NOMO-1 treated with dmso at 0.1 percent for 144 hours (cell line): ENCODE measurements around the gene ZNF768.
"Not testable (repeated sequence)": the region's sequence is repeated elsewhere in the genome, so short reads cannot be mapped to it uniquely, and the experiment has no call there.

Experiments
- DNase-seq: peaks from one replicate; lab custom pipeline; 2025; ENCODE audit not compliant: unreplicated experiment; lab: John Stamatoyannopoulos, UW

The ZNF768 gene

DNA sequence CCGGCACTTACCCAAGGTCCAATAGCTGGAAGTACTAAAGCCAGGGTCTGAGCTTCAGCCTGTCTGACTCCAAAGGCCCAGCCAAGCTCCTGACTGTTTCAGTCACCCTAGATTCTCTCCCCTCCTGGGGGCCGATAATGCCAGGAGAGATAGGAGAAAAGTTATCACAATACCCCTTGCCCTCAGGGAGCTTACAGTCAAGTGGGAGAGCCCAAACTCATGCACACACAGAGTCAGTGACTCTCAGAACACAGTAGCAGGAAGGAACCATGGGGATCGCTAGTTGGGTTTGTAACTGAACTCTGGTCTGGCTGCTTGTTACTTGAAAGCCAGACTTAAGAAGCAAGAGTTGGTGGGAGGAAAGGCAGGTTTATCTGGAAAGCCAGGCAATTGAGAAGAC, 14.9 kb downstream of the ZNF768 start:
- no peak for DNase-seq

DNA sequence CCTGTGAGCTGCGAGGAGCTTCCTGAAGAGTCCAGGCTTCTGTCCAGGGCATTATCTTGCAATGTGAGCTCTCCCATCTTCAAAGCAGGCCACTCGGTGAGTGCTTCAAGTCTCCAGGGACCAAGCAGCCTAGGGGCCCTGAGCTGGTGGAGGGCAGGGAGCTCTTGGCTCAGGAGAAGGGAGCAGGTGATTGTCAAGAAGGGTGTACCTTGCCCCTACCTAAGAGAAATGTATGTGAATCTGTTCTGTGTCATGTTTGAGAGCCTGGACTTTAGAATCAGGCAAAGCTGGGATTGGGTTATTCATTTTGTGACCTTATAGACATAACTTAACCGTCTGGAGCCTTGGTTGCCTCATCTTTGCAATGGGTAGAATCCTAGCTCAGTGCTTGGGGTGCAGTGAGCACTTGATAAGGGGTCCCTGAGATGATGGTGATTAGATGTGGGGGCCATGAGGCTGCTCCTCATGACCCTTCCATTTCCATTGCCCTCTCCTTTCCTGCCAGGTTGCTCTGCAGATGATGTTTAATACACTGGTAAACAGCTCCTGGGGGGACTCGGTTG, 15.9 kb downstream of the ZNF768 start:
- no peak for DNase-seq

DNA sequence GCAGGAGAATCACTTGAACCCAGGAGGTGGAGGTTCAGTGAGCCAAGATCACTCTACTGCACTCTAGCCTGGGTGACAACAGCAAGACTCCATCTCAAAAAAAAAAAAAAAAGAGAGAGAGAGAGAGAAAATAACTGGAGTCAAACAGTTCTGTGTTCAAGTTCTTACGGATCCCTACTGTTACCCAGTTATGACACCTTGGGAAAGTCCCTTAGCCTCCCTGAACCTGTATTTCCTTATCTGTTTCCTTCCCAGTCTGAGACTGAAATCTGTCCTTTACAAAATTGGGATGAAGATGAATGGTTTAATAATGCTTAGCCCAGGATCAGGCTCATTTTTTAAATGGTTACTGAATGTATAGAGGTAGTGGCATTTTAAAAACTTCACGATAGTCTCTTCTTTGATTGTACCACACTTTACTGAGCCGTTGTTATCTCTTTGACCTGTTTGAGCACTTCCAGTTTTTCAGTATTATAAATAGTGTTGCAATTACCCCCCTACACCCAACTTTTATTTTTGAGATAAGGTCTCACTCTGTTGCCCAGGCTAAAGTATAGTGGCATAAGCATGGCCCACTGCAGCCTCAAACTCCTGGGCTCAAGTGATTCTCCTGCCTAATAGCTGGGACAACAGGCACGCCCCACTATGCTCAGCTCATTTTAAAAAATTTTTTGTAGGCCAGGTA, 17.1 kb downstream of the ZNF768 start:
- no peak for DNase-seq

DNA sequence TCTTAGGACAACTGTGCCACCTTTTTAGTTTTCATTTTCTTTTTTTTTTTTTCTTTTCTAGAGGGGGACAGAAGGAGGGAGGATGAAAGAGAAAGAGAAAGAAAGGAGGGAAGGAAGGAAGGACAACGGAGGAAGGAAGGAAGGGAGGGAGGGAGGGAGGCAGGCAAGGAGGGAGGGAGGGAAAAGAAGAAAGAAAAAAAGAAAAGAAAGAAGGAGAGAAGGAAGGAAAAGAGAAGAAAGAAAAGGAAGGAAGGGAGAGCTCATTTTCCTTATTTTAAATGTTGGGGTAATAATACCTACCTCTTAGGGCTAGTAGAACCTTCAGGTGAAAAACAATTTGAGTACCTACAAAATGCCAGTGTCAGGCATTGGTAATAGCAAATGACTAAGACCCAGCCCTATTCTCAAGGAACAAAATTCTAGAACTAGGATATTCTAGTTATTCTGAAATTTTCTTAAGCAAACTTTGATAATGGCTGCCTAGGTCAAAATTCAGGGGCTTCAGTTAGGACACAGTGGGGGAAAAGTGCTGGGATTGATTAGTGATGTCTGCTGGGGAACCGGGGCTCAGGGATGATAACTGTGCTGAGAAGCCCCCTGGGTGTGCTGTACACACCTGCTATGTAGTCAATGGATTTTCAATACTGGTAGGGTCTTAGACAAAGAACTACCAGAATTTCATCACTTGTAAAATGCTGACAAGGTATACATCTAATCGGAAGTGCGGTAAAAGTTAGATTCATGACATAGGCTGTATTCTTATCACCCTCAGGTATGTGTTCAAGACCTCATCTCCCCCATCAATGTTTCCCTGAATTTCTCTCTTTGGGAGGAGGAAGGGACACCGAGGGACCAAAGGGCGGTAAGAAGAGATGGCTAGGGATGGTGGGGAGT, 22.7 kb downstream of the ZNF768 start:
- no peak for DNase-seq

DNA sequence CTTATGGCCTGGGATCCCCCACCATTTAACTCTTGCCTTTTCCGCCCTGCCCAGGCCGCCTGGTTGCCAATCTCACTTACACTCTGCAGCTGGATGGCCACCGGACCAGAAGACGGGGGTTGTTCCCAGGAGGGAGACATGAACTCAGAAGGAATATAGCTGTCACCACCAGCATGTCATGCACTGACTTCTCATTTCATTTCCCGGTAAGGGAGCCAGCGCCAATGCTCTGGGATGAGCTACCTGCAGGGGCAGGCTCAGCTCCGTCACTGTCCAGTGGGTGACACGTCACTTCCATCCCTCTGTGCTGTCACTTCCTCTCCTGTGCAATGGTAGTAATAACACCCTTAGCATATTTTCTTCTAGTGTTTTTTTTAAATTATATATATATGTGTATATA, 27.1 kb downstream of the ZNF768 start:
- DNase-seq: no peak

DNA sequence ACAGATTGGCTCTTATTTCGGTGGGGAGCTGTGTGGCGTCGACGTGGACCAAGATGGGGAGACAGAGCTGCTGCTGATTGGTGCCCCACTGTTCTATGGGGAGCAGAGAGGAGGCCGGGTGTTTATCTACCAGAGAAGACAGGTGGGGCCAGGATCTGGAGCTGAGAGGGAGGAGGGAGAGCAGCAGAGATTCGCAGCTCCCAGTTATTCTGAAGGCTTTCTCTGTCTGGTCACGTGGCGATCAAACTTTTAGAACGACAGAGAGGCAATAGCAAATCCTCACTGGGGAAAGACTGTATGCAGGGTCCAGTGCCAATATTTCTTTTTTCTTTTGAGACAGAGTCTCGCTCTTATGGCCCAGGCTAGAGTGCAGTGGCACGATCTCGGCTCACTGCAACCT, 31.7 kb downstream of the ZNF768 start:
- no peak for DNase-seq

DNA sequence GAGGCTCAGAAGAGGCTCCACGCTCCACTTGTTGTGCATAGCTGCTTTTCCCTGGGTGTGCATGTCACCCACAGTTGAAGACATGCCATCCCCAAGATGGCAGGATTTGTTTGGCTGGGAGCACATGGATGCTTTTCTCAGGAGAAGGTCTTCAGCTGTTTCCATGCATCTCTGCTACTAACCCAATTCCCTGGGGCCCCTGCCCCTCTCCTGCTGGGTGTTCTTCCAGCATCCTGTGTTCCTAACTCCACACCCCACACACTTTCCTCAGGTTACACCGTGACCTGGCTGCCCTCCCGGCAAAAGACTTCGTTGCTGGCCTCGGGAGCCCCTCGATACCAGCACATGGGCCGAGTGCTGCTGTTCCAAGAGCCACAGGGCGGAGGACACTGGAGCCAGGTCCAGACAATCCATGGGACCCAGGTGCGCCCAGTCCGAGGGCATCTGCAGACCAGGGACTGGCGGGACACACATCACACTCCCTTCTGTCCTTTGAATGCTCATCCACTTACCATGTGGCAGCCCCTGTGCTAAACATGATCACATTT, 32.4 kb downstream of the ZNF768 start:
- no peak for DNase-seq

DNA sequence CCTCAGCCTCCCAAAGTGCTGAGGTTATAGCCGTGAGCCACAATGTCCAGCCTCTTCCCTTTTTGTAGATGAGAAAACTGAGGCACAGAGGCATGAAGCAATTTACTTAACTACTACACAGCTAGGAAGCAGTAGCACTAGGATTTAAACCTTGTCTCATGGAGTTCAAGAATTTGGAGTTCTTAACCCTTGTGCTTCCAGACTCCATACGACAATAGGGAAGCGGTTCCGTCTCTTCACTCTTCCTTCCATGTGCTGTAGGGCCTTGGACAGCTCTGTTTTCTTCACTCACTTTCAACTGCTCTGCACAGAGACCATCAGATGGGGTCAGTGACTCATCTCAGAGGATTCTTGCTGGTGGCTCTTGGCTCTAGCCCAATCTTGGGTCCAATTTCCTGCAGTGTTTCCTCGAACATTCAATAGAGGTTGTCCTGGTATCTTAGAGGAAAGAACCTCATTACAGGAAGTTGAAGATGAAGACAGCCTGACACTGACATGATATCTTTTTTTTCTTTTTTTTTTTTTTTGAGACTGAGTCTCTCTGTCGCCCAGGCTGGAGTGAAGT, 34.5 kb downstream of the ZNF768 start:
- no peak for DNase-seq

DNA sequence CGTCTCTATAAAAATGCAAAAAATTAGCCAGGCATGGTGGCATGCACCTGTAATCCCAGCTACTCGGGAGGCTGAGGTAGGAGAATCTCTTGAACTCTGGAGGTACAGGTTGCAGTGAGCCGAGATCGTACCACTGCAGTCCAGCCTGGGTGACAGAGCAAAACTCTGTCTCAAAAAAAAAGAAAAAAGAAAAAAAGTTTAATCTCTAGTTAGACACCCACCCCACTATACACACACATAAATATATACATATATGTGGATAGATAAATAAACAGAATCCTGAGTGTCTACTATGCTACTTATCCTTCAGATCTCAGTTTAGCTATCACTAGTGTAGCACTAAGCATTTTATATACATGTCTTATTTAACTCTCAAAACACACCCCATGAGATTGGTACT, 35.1 kb downstream of the ZNF768 start:
- no peak for DNase-seq

DNA sequence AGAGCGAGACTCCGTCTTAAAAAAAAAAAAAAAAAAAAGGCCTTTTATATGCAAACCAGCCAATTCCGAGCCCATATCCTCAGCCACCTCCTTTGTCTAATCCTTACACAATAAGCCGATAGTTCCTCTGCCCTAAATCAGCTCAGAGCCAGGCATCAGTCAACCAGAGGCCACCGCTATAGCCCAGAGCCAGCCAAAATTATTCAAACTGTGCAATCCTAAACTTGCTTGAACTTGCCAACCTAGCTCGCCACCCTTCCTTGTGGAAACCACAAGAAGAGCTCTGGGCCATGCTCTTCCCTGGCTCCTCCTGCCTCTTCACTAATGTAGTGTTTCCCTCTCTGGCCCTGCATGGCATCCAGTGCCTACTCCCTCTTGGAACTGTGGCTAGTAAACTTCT, 36.2 kb downstream of the ZNF768 start:
- no peak for DNase-seq

DNA sequence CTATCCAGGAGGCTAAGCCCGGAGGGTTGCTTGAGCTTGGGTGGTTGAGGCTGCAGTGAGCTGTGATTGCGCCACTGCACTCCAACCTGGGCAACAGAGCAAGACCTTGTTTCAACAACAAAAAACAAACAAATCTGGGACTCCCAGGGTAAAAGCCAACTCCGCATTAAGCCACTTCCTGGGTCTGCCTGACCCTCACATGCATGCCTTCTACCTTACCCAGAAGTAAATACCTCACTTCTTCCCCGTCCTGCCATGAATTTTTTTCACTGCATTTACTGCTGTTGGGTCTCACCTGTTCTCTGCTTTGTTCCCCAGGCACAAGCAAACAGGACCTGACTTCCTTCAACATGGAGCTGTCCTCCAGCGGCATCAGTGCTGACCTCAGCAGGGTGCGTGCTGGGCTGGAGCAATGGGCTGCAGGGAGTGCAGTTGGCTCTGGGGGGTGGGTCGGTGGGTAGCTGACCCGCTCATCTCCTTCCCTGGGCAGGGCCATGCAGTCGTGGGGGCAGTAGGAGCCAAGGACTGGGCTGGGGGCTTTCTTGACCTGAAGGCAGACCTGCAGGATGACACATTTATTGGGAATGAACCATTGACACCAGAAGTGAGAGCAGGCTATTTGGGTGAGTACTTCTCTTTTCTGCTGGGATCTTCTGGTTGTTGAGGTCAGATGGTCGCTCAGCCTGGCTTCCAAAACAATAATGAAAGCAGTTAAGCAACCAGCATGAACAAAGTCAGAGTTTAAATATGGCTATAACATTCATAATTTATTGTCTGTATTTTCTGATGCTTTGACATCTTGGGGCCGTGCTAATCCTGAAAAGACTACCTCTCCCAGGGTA, 37.4 kb downstream of the ZNF768 start:
- no peak for DNase-seq

DNA sequence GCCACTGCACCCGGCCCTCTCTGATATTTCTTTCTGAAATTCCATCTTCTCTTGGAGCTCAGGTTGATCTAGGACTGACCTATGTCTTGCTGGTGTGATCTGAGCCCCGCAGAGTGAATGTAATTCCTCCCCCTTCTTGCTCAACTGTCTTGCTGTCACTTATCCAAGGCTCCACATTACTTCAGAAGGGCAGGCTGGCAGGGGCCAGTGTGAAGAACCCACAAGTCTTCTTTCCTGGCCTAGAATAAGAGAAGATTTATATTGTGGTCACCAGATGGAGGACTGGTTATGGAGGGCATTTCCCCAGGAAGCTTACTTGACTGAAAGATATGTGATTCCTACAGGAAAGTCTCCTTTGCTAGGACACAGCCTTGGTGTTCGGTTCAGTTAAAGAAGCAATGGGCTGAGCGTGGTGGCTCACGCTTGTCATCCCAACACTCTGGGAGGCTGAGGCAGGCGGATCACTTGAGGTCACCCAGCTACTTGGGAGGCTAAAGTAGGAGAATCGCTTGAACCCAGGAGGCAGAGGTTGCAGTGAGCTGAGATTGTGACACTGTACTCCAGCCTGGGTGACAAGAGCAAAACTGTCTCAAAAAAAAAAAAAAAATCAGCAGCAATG, 40.4 kb downstream of the ZNF768 start:
- DNase-seq: no peak

DNA sequence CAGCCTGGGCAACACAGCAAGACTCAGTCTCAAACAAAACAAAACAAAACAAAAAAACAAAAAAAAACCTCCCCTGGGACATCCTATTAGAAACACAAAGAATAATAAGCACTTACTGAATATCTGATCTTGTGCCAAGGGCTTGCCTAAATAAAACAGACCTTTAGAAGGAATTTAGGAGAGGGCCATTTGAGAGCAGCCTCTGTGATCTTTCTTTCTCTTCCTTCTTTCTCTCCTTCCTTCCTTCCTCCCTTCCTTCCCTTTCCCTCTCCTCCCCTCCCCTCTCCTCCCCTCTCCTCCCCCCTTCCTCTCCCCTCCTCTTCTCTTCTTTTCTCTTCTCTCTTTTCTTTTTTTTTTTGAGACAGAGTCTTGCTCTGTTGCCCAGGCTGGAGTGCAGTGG, 41.5 kb downstream of the ZNF768 start:
- DNase-seq: no peak

DNA sequence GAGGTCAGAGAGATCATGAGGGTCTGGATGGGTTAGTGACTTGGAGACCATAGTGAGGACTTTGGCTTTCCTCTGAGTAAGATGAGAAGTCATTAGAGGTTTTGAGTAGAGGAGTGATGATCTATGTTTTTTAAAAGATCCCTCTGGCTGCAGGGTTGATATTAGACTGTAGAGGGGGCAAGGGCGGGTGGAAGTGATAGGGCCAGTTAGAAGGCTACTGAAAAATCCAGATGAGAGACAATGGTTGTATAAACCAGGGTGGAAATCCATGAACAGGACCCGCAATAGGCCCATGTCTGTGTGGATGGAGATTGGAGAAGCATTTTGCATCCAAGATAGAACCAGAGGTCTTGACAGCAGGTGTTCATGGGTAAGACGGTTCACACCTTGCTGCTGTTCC, 44.0 kb downstream of the ZNF768 start:
- DNase-seq: no peak

DNA sequence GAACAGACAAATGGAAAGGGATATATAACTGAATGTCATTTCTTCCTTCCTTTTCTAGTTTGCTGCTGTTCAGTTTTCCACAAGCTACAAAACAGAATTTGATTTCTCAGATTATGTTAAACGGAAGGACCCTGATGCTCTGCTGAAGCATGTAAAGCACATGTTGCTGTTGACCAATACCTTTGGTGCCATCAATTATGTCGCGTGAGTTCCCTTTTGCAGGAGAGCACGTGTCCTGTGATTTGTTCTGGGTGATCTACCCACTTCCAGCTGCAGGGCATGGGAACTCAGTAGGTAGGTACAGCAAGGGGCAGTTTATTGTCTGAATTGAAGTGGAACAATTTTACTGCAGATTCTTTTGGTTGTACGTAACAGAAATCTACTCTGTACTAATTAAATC, 45.0 kb downstream of the ZNF768 start:
- DNase-seq: no peak

DNA sequence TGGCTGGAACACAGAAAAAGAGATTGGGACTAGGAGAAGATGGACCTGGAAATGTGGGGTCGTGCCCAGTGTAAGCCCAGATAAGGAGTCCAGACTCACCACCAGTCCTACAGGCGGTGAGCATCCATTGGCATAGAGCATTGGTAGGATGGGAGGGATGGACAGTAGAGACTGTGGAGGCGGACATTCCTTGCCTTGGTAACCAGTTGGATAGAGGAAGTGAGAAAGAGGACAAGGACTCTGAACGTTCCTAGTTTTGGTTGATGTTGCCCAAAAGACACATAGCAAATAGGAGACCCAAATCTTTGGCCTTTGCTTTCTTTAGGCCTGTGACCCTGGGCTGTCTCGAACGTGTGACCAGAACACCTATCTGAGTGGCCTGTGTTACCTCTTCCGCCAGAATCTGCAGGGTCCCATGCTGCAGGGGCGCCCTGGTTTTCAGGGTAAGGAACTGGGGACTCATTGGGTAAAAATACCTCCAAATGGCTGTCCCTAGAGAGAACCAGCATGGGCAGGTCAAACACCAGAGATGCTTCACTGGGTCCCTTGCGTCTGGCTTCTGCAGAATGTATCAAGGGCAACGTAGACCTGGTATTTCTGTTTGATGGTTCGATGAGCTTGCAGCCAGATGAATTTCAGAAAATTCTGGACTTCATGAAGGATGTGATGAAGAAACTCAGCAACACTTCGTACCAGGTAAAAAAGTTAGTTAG, 47.4 kb downstream of the ZNF768 start:
- no peak for DNase-seq

DNA sequence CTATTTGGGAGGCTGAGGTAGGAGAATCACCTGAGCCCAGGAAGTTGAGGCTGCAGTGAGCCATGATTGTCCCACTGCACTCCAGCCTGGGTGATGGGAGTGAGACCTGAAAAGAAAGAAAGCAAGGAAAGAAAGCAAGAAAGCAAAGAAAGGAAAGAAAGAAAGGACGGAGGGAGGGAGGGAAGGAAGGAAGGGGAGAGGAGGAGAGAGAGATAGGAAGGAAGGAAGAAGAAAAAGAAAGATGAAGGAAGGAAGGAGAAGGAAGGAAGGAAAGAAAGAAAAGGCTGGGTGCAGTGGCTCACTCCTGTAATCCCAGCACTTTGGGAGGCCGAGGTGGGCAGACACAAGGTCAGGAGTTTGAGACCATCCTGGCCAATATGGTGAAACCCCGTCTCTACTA, 48.6 kb downstream of the ZNF768 start:
- not testable (repeated sequence) for DNase-seq

DNA sequence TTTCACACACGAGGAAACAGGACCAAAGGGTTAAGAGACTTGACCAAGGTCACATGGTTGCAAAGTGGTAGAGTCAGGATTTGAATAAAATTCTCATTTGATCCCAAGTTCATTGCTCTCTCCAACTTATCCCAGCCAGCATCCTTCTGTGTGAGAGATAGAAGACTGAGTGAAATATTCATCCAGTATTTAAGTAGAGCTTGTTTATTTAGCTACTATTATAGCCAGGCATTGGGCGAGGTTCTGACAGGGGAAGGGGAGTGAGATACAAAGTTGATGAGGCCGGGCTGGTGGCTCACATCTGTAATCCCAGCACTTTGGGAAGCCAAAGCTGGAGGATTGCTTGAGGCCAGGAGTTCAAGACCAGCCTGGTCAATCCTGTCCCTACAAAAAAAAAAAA, 49.4 kb downstream of the ZNF768 start:
- DNase-seq: no peak

DNA sequence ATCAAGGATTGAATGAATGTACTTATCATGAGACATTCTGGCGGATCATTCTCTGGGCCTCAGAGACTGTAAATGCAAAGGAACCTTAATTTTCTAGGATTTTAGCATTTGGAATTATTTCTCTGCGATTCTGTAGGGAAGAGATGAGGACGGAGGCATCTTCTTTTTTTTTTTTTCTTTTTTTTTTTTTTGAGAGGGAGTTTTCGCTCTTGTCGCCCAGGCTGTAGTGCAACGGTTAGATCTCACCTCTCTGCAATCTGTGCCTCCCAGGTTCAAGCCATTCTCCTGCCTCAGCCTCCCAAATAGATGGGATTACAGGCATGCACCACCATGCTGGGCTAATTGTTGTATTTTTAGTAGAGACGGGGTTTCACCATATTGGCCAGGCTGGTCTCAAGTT, 51.7 kb downstream of the ZNF768 start:
- no peak for DNase-seq

DNA sequence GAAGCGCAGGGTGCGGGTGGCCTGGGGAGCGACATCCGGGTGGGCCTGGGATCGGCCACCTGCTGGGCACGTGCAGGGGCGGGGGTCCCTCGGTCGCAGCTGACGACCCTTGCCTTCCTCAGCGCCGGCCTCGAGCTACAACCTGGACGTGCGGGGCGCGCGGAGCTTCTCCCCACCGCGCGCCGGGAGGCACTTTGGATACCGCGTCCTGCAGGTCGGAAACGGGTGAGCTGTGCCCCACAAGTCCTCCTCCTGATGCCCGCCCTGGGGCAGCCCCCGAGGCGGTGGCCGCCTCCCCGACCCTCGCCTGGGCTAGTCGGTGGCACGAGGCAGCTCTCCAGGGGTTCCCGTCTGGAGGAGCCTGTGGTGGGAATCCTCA, 52.3 kb downstream of the ZNF768 start:
- no peak for DNase-seq
